GM18517 (cell line): Measurements from ENCODE around the gene AKAP1.

Source experiments
- ATAC-seq: cut with Tn5 transposase; IDR thresholded peaks from one replicate; pipeline ENCODE4 v1.9.1; 2021; ENCODE audit warnings: mild to moderate bottlenecking, moderate library complexity; ENCODE audit not compliant: unreplicated experiment

Gene AKAP1

GRCh38 chr17:57084802-57085447 lies at the start of gene AKAP1:
Gene AKAP1 (plus strand): TSS chr17:57085246. CDS start chr17:57105465, 20,219 bp downstream.
- peak; percentile 86 for ATAC-seq

- no peak for ATAC-seq
Measured at GRCh38 chr17:57035971-57036481, 49.0 kb upstream of the AKAP1 start.

GRCh38 chr17:57037411-57037810 lies 47.6 kb upstream of the AKAP1 start:
- no peak for ATAC-seq

- no peak for ATAC-seq
Measured at GRCh38 chr17:57038486-57038885, 46.6 kb upstream of the AKAP1 start.

GRCh38 chr17:57040571-57040970 lies 44.5 kb upstream of the AKAP1 start:
- ATAC-seq: no peak

GRCh38 chr17:57043276-57043675 lies 41.8 kb upstream of the AKAP1 start:
- no peak for ATAC-seq

GRCh38 chr17:57044976-57045867 lies 39.8 kb upstream of the AKAP1 start:
- no peak for ATAC-seq

GRCh38 chr17:57045868-57046704 lies 39.0 kb upstream of the AKAP1 start:
- peak; percentile 55 for ATAC-seq

GRCh38 chr17:57046749-57047148 lies 38.3 kb upstream of the AKAP1 start:
- peak; percentile 3 for ATAC-seq

- ATAC-seq: no peak
Measured at GRCh38 chr17:57048096-57048495, 37.0 kb upstream of the AKAP1 start.

GRCh38 chr17:57050306-57050705 lies 34.7 kb upstream of the AKAP1 start:
- no peak for ATAC-seq

- ATAC-seq: no peak
Measured at GRCh38 chr17:57051886-57052361, 33.1 kb upstream of the AKAP1 start.

- no peak for ATAC-seq
Measured at GRCh38 chr17:57062865-57063264, 22.2 kb upstream of the AKAP1 start.

GRCh38 chr17:57067162-57067561 lies 17.9 kb upstream of the AKAP1 start:
- ATAC-seq: no peak

GRCh38 chr17:57067781-57068180 lies 17.3 kb upstream of the AKAP1 start:
- no peak for ATAC-seq

GRCh38 chr17:57068222-57068658 lies 16.8 kb upstream of the AKAP1 start:
- no peak for ATAC-seq

- no peak for ATAC-seq
Measured at GRCh38 chr17:57068707-57069106, 16.3 kb upstream of the AKAP1 start.

GRCh38 chr17:57071991-57072944 lies 12.8 kb upstream of the AKAP1 start:
- ATAC-seq: no peak

- no peak for ATAC-seq
Measured at GRCh38 chr17:57073626-57074025, 11.4 kb upstream of the AKAP1 start.

GRCh38 chr17:57075193-57075592 lies 9.9 kb upstream of the AKAP1 start:
- no peak for ATAC-seq
